Prostate gland (tissue), 2 donors: ENCODE measurements around the gene MGAT4A. TPM values are rescaled to one million over a fixed set of nuclear protein-coding genes. Genes with fewer than 3 reads are reported as not detected.
A peak's percentile ranks its signal among the peaks of the same experiment; 100 is the strongest.

Experiments
- DNase-seq: peaks from one replicate; pipeline ENCODE4 v3.0.0-alpha.2; 2019; ENCODE audit warnings: low spot score
- H3K27ac ChIP-seq, 2 donors: fragments of 200-600 bp; sonication (generic); 2 replicates each; pipeline ENCODE4 v1.5.1; 2017 to 2019
- H3K27me3 ChIP-seq: fragments of 200-600 bp; sonication (generic); replicated peaks from 2 replicates; pipeline ENCODE4 v1.5.1; 2019; ENCODE audit not compliant: insufficient read depth
- H3K36me3 ChIP-seq, 2 donors: fragments of 200-600 bp; sonication (generic); 1 replicate in 1 of 2; 2 replicates in 1 of 2; pipeline versions ENCODE4 v1.5.1 to v1.8.1; 2017 to 2019
- H3K4me1 ChIP-seq: fragments of 200-600 bp; sonication (generic); replicated peaks from 2 replicates; pipeline ENCODE4 v1.5.1; 2019
- H3K4me3 ChIP-seq, 2 donors: fragments of 200-600 bp; sonication (generic); 2 replicates each; pipeline ENCODE4 v1.5.1; 2017 to 2019
- H3K9me3 ChIP-seq: fragments of 200-600 bp; sonication (generic); 2 replicates; pipeline ENCODE4 v1.5.1; 2017
- POLR2A ChIP-seq: fragments of 450-650 bp; IDR thresholded peaks from one replicate; pipeline ENCODE4 v1.6.1; 2016; ENCODE audit warnings: antibody characterized with exemption, mild to moderate bottlenecking
- POLR2AphosphoS5 ChIP-seq: sonication (generic); formaldehyde crosslinking; IDR thresholded peaks from one replicate; pipeline ENCODE4 v1.6.1; 2017; ENCODE audit warnings: antibody characterized with exemption
- WGBS: methylation state at CpG from one replicate; pipeline ENCODE4 v1.1.5; 2018; 5-methylcytosine and 5-hydroxymethylcytosine counted together
- intact Hi-C: fragments of 100-400 bp; cut with DNase I; formaldehyde crosslinking; loops from one replicate; pipeline ENCODE4 v1.14.2; 2022
- total RNA-seq, 2 donors: library from RNA; depleted of rRNA; stranded (reverse); fragments of >200 nt; gene quantifications; one replicate each; pipeline ENCODE4 v1.1.0, GENCODE V29; 2016
- TF ChIP-seq, protein P1 (sequence below), 4 experiments: fragments of 200-600 bp in 2 of 4; fragments of 450-650 bp in 2 of 4; sonication (generic) in 2 of 4; IDR thresholded peaks; 1 replicate in 3 of 4; 2 replicates in 1 of 4; pipeline ENCODE4 v1.5.1; 2016 to 2019; ENCODE audit warnings: antibody characterized with exemption in 4 of 4, mild to moderate bottlenecking in 2 of 4, moderate library complexity in 2 of 4

MGAT4A gene
- total RNA-seq, 2 donors from 2014 or later, result 14.0 to 20.4 TPM

DNA sequence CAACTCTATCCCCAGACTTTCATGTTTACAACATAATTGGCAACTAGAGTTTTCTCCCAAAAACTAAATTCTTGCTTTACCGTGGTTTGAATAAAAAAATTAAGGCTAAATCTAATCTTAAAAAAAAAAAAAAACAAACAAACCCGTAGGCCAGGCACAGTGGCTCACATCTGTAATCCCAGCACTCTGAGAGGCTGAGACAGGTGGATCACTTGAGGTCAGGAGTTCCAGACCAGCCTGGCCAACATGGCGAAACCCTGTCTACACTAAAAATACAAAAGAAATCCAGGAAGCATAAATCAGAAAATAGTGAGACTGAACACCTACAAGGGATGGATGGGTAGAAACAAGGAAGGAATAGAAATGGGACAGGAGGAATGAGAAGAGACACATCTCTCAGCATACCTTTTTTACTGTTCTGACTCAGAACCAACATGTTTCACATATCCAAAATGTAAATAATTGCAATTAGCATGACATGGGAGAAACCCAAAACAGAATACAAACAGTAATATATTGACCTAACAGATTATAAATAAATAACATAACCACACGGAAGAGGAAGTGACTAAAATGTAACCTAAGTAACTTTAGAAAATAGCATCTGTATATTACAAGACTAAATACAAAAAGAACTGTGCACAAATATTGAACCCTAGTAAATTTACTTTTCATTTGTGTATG is 17.5 kb downstream of the MGAT4A start:
- Histone ChIP-seq H3K4me1 (no peaks in the 10 kb centered on the region), H3K27me3 (no peaks in the 10 kb centered on the region), H3K27ac (no peak overlapping the region), H3K36me3 (no peaks in the 10 kb centered on the region), H3K9me3 (no peaks in the 10 kb centered on the region), H3K4me3 (no peak overlapping the region)
- 81% methylated on average over 4 of the region's 4 CpGs for WGBS
- TF ChIP-seq, protein P1, sequence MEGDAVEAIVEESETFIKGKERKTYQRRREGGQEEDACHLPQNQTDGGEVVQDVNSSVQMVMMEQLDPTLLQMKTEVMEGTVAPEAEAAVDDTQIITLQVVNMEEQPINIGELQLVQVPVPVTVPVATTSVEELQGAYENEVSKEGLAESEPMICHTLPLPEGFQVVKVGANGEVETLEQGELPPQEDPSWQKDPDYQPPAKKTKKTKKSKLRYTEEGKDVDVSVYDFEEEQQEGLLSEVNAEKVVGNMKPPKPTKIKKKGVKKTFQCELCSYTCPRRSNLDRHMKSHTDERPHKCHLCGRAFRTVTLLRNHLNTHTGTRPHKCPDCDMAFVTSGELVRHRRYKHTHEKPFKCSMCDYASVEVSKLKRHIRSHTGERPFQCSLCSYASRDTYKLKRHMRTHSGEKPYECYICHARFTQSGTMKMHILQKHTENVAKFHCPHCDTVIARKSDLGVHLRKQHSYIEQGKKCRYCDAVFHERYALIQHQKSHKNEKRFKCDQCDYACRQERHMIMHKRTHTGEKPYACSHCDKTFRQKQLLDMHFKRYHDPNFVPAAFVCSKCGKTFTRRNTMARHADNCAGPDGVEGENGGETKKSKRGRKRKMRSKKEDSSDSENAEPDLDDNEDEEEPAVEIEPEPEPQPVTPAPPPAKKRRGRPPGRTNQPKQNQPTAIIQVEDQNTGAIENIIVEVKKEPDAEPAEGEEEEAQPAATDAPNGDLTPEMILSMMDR (IDR thresholded peaks at IDR 0.05), result no peak
- TF ChIP-seq POLR2A, result no peak
- TF ChIP-seq POLR2AphosphoS5, result no peak
- no peak for DNase-seq
- intact Hi-C loops, result no loop called here

DNA sequence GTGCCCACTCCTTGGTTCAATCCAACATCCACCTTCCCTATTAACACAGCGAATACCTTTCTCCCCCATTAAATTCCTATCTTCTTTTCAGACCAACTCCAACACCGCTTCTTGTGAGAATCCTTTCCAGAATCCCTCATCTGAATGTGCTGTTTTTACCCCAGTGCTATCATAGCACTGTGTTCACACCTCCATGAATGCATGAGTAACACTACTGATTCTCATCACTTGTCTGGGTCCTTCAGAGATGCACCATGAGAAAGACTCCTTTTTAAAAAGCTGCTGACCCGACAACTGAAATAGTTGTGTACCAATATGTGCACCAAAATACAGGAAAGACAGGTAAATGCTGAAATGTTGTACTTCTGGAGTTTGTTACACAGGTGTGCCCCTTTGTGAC is 18.8 kb downstream of the MGAT4A start:
- H3K9me3 ChIP-seq, result no peaks in the 10 kb centered on the region
- WGBS, result 97% methylated on average over 3 of the region's 3 CpGs
- H3K4me1 ChIP-seq, result no peaks in the 10 kb centered on the region
- H3K4me3 ChIP-seq, result no peak overlapping the region
- H3K27ac ChIP-seq, result no peak overlapping the region
- H3K36me3 ChIP-seq, result no peaks in the 10 kb centered on the region
- TF ChIP-seq POLR2A (no peak), POLR2AphosphoS5 (no peak)
- TF ChIP-seq, protein P1 (IDR thresholded peaks at IDR 0.05), result no peak
- no peak for DNase-seq
- no peaks in the 10 kb centered on the region for H3K27me3 ChIP-seq
- intact Hi-C loops, result no loop called here

- Histone ChIP-seq H3K4me1 (no peaks in the 10 kb centered on the region), H3K9me3 (no peaks in the 10 kb centered on the region), H3K36me3 (no peaks in the 10 kb centered on the region), H3K27me3 (no peaks in the 10 kb centered on the region), H3K27ac (no peak overlapping the region), H3K4me3 (no peak overlapping the region)
- WGBS, result 89% methylated on average over 3 of the region's 3 CpGs
- intact Hi-C loops, result no loop called here
- no peak for DNase-seq
- no peak for TF ChIP-seq POLR2A
- TF ChIP-seq POLR2AphosphoS5, result no peak
- TF ChIP-seq, protein P1 (IDR thresholded peaks at IDR 0.05), result no peak
Measured at GRCh38 chr2:98711506-98711905, 19.4 kb downstream of the MGAT4A start.

GRCh38 chr2:98710734-98711133 is 20.2 kb downstream of the MGAT4A start:
- Histone ChIP-seq H3K27ac (no peak overlapping the region), H3K27me3 (no peaks in the 10 kb centered on the region), H3K36me3 (no peaks in the 10 kb centered on the region), H3K9me3 (no peaks in the 10 kb centered on the region), H3K4me3 (no peak overlapping the region), H3K4me1 (no peaks in the 10 kb centered on the region)
- WGBS, result 88% methylated on average over 4 of the region's 4 CpGs
- intact Hi-C loops, result no loop called here
- DNase-seq, result no peak
- TF ChIP-seq, protein P1 (IDR thresholded peaks at IDR 0.05), result no peak
- TF ChIP-seq POLR2AphosphoS5, result no peak
- no peak for TF ChIP-seq POLR2A

- Histone ChIP-seq H3K36me3 (no peaks in the 10 kb centered on the region), H3K4me3 (no peak overlapping the region), H3K27me3 (no peaks in the 10 kb centered on the region), H3K27ac (no peak overlapping the region), H3K9me3 (no peaks in the 10 kb centered on the region), H3K4me1 (no peaks in the 10 kb centered on the region)
- no peak for TF ChIP-seq POLR2A
- peak; percentile 18 for TF ChIP-seq POLR2AphosphoS5
- TF ChIP-seq, protein P1 (IDR thresholded peaks at IDR 0.05), result no peak
- peak; percentile 37 for DNase-seq
- intact Hi-C loops, result no loop called here
Measured at GRCh38 chr2:98709535-98709934, 21.4 kb downstream of the MGAT4A start.
